Measurements from ENCODE around the gene KIF22.
"Not testable (repeated sequence)": the region's sequence is repeated elsewhere in the genome, so short reads cannot be mapped to it uniquely, and the experiment has no call there.

The KIF22 gene

DNA sequence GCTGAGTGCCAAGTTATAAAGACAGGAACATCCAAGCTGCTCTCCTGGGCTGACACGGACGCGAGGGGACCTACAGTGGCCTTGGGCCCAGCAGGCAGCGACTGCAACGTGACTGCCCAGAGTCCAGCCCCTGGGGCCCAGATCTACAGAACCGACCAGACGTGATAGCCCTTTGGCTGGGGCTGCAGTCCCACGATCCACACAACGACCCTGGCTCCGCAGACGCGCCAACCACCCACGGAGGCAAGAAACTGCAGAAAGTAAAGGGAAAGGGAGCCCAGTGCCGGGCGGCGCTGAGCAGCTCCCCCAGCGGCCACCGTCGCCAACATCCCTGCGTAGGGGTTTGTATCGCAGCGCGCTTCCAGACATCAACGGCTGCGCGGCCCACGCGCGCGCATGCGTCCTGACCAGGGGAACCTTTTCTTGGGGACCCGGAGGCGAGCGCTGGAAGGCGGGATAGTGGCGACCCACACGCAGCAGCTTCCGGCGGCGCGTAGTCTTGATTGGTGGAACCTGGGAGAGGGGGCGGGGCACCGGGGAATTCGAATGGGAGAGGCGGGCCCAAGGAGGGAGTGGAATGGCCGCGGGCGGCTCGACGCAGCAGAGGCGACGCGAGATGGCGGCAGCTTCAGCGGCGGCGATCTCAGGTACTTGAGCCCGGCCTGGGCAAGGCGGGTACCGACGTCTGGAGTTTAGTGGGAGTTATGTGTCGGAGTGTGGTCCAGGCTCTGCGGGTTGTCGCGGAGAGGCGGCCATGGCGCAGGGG is at the start of gene KIF22:
Gene KIF22, plus strand, starts transcription at position 569 of the 766 bp plus-strand sequence. Its CDS starts 9 bp downstream, at position 578.
- Histone ChIP-seq H3K36me3 (ENCODE audit: control insufficient read depth, insufficient read depth, low read length) (peaks cover 5% of the 10 kb centered on the region), H3K9me3 (ENCODE audit: control insufficient read depth, insufficient read depth, low read length) (no peaks in the 10 kb centered on the region), H3K9ac (ENCODE audit: low read depth, low read length) (peak within 1 kb of the TSS; percentile 99), H3K4me3 (ENCODE audit: low read depth, low read length) (peak within 1 kb of the TSS; percentile 98), H3K27me3 (ENCODE audit: control insufficient read depth, insufficient read depth, low read length) (peaks cover 3% of the 10 kb centered on the region), H3K4me1 (ENCODE audit: control insufficient read depth, insufficient read depth, low read length) (peaks cover 11% of the 10 kb centered on the region)

DNA sequence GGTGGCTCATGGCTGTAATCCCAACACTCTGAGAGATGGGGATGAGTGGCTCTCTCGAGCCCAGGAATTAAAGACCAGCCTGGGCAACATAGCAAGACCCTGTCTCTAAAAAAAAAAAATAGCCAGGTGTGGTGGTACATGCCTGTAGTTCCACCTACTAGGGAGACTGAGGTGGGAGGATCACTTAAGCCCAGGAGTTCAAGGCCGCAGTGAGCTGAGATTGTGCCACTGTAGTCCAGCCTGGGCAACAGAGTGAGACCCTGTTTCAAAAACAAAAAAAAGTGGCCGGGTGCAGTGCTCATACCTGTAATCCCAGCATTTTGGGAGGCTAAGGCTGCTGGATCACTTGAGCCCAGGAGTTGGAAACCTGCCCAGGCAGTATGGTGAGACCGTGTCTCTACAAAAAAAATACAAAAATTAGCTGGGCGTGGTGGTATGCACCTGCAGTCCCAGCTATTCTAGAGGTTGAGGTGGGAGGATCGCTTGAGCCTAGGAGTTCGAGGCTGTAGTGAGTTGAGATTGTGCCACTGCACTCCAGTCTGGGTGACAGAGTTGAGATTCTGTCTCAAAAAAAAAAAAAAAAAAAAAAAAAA is 47.8 kb upstream of the KIF22 start:
- Histone ChIP-seq H3K4me1 (ENCODE audit: control insufficient read depth, insufficient read depth, low read length) (no peaks in the 10 kb centered on the region), H3K9me3 (ENCODE audit: control insufficient read depth, insufficient read depth, low read length) (no peaks in the 10 kb centered on the region), H3K27me3 (ENCODE audit: control insufficient read depth, insufficient read depth, low read length) (no peaks in the 10 kb centered on the region), H3K9ac (ENCODE audit: low read depth, low read length) (no peak overlapping the region), H3K36me3 (ENCODE audit: control insufficient read depth, insufficient read depth, low read length) (no peaks in the 10 kb centered on the region), H3K4me3 (ENCODE audit: low read depth, low read length) (no peak overlapping the region)

DNA sequence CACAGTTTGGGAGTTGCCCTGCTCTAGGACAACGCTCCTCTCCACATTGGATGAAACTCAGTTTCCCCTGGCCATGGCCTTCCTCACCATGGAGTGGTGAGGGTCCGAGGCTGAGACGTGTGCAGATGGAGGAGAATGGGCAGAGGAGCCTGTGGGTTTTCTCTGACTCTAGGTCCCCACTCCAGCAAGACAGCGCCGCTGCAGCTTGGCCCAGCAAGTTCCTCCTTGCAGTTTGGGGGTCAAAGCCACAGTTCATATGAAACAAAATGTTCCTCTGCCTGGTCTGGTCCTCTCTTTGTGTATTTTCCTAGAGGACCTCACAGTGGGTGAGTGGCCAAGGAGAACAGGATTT is 47.1 kb upstream of the KIF22 start:
- H3K9me3 ChIP-seq (ENCODE audit: control insufficient read depth, insufficient read depth, low read length) = no peaks in the 10 kb centered on the region
- H3K36me3 ChIP-seq (ENCODE audit: control insufficient read depth, insufficient read depth, low read length) = no peaks in the 10 kb centered on the region
- no peak overlapping the region for H3K4me3 ChIP-seq (ENCODE audit: low read depth, low read length)
- no peaks in the 10 kb centered on the region for H3K27me3 ChIP-seq (ENCODE audit: control insufficient read depth, insufficient read depth, low read length)
- no peaks in the 10 kb centered on the region for H3K4me1 ChIP-seq (ENCODE audit: control insufficient read depth, insufficient read depth, low read length)
- no peak overlapping the region for H3K9ac ChIP-seq (ENCODE audit: low read depth, low read length)

DNA sequence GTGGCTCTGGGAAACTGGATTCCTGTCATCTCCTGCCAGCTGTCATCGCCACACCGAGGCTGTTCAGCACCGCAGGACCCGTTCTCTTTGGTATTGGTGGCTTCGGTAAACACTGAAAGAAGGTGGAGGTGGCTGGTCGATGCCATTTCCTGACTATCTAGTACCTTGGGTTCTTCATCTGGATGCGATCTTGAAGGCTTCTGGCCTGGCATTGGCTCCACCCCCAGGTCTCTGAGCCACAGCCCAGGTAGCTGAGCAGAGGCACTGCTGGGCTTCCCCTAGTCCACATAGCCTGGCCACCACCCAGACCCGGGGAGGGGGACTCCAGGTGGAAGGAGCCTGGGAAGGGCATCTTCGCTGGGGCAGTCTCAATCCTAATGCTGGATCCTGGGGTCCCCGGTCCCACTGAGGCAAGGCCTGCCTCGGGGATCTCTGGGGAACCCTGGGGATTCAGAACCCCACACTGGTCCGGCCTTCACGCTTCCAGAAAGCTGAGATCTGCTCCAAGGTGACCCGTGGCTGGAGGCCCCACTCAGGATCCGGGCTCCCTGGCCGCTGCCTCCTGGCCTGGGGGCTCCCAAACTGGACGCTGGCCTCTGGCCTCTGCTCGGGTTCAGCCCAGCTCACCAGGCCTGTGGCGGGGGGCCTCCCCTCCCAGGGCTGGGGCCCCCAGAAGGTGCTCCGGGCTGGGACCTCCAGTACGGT is 46.6 kb upstream of the KIF22 start:
- Histone ChIP-seq H3K4me3 (ENCODE audit: low read depth, low read length) (no peak overlapping the region), H3K9ac (ENCODE audit: low read depth, low read length) (no peak overlapping the region), H3K4me1 (ENCODE audit: control insufficient read depth, insufficient read depth, low read length) (no peaks in the 10 kb centered on the region)

DNA sequence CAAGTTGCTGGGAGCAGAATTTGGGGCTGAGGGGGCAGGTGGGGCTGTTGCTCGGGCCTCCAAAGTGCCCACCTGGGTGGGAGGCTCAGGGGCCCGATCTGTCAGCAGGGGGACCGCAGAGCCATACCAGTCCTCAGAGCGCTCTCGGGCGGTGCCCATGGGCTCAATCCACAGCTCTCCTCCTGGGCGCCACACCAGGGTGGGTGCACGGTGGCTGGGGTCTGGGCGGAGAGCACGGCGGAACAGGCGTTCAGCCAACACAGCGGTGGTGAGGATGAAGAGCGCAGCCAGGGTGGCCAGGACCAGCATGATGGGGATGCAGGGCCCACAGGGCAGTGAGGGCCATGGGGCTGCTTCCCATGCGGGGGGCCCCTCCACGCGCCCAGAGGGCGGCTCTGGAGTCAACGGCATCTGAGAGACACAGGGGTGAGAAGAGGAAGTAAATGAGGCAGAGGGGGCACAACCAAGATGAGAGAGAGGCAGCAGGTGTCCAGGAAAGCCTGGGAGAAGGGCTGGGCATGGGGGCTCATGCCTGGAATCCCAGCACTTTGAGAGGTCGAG is 45.9 kb upstream of the KIF22 start:
- Histone ChIP-seq H3K27me3 (ENCODE audit: control insufficient read depth, insufficient read depth, low read length) (no peaks in the 10 kb centered on the region), H3K36me3 (ENCODE audit: control insufficient read depth, insufficient read depth, low read length) (no peaks in the 10 kb centered on the region), H3K4me1 (ENCODE audit: control insufficient read depth, insufficient read depth, low read length) (no peaks in the 10 kb centered on the region), H3K4me3 (ENCODE audit: low read depth, low read length) (no peak overlapping the region), H3K9ac (ENCODE audit: low read depth, low read length) (no peak overlapping the region), H3K9me3 (ENCODE audit: control insufficient read depth, insufficient read depth, low read length) (no peaks in the 10 kb centered on the region)

More for the DNA sequence above, 46.6 kb upstream of the KIF22 start:
- Histone ChIP-seq H3K9me3 (ENCODE audit: control insufficient read depth, insufficient read depth, low read length) (no peaks in the 10 kb centered on the region), H3K27me3 (ENCODE audit: control insufficient read depth, insufficient read depth, low read length) (no peaks in the 10 kb centered on the region), H3K36me3 (ENCODE audit: control insufficient read depth, insufficient read depth, low read length) (no peaks in the 10 kb centered on the region)

DNA sequence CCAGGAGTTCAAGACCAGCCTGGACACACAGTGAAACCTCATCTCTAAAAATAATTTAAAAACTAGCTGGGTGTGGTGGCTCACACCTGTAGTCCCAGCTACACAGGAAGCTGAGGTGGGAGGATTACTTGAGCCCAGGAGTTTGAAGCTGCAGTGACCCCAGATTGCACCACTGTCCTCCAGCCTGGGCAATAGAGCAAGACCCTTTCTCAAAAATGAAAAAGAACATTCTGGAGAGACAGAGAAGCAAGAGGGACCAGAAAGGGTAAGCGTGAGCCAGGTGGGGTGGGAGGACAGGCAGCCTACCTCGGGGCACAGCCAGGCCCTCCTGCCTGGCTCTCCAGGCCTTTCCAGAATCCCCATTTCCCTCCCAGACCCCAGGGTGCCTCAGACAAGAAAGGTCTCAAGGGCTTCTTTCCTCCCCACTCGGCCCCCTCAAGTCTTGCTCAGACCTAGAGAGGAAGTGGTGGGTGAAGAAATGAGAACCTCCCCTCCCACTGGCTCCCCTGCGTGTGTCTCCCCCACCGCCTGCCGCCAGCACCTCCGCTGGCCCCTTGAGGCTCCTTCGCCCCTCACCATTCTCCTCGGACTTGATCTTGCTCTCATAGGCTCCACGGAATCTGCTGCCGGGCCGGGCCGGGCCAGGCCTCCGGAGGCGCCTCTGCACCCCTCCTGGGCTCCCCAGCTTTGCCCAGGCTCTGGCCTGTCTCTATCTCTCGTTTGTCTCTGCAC is 45.3 kb upstream of the KIF22 start:
- Histone ChIP-seq H3K27me3 (ENCODE audit: control insufficient read depth, insufficient read depth, low read length) (no peaks in the 10 kb centered on the region), H3K4me1 (ENCODE audit: control insufficient read depth, insufficient read depth, low read length) (no peaks in the 10 kb centered on the region), H3K4me3 (ENCODE audit: low read depth, low read length) (no peak overlapping the region), H3K36me3 (ENCODE audit: control insufficient read depth, insufficient read depth, low read length) (no peaks in the 10 kb centered on the region), H3K9ac (ENCODE audit: low read depth, low read length) (no peak overlapping the region), H3K9me3 (ENCODE audit: control insufficient read depth, insufficient read depth, low read length) (no peaks in the 10 kb centered on the region)

DNA sequence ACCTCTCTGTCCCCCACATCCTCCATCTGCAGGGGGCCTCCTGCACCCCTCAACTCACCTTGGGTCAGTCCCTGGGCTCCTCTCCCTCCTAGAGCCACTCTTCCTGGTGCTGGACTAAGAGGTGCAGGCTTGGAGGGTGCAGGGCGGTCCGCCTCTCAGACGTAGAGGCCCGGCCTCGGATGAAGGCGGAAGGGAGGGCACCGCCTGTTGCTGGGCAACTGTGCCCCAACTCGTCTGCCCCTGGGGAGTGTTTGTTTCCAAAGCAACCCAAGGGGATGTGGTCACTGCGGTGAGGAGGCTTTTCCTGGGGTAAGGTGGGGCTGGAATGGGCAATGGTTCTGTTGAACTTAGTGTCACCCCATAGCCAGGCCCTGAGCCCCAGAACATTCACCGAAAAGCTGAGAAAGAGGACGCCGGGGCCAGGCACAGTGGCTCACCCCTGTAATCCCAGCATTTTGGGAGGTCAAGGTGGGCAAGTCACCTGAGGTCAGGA is 44.7 kb upstream of the KIF22 start, which contains the start of gene C16orf54:
Gene C16orf54, minus strand, starts transcription at position 138 of the 493 bp plus-strand sequence. CDS start 1,039 bp downstream, outside the sequence.
- H3K4me1 ChIP-seq (ENCODE audit: control insufficient read depth, insufficient read depth, low read length) = no peaks in the 10 kb centered on the region
- no peak within 1 kb of the TSS for H3K4me3 ChIP-seq (ENCODE audit: low read depth, low read length)
- H3K9me3 ChIP-seq (ENCODE audit: control insufficient read depth, insufficient read depth, low read length) = no peaks in the 10 kb centered on the region
- no peaks in the 10 kb centered on the region for H3K36me3 ChIP-seq (ENCODE audit: control insufficient read depth, insufficient read depth, low read length)
- H3K9ac ChIP-seq (ENCODE audit: low read depth, low read length) = no peak within 1 kb of the TSS
- H3K27me3 ChIP-seq (ENCODE audit: control insufficient read depth, insufficient read depth, low read length) = no peaks in the 10 kb centered on the region

DNA sequence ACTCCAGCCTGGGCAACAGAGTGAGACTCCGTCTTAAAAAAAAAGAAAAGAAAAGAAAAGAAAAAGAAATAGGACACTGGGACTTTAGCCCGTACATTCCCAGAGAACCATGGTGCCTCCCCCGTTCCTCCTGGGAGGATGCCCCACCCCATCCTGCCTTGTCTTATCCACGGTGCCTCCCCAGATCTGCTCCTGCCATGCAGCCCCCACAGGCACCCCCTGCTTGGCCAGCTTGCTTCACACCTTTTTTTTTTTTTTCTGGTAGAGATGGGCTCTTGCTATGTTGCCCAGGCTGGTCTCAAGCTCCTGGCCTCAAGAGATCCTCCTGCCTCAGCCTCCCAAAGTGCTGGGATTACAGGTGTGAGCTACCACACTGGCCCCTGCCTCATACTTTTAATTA is 44.0 kb upstream of the KIF22 start:
- not testable (repeated sequence) for H3K9ac ChIP-seq (ENCODE audit: low read depth, low read length); H3K27me3 ChIP-seq (ENCODE audit: control insufficient read depth, insufficient read depth, low read length); H3K4me3 ChIP-seq (ENCODE audit: low read depth, low read length)

DNA sequence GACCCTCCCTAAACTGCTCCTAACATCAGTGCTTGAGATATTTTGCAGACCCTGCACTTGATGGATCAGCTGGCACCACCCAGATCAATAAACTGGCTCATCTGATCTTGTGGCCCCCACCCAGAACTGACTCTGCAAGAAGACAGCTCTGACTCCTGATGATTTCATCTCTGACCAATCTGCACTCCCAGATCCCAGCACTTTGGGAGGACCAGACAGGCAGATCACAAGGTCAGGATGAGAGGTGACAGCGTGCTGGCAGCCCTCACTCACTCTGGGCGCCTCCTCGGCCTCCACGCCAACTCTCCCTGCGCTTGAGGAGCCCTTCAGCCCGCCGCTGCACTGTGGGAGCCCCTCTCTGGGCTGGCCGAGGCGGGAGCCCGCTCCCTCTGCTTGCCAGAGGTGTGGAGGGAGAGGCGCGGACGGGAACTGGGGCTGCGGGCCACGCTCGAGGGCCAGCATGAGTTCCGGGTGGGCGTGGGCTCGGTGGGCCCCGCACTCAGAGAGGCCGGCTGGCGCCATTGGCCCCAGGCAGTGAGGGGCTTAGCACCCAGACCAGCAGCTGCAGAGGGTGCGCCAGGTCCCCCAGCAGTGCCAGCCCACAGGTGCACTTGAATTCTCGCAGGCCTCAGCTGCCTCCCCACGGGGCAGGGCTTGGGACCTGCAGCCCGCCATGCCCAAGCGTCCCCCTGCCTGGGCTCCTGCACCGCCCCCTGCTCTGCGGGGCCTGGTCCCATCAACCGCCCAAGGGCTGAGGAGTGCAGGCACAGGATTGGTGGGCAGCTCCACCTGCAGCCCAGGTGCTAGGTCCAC is 42.4 kb upstream of the KIF22 start:
- Histone ChIP-seq H3K4me1 (ENCODE audit: control insufficient read depth, insufficient read depth, low read length) (no peaks in the 10 kb centered on the region), H3K27me3 (ENCODE audit: control insufficient read depth, insufficient read depth, low read length) (no peaks in the 10 kb centered on the region), H3K9ac (ENCODE audit: low read depth, low read length) (no peak overlapping the region), H3K9me3 (ENCODE audit: control insufficient read depth, insufficient read depth, low read length) (no peaks in the 10 kb centered on the region), H3K4me3 (ENCODE audit: low read depth, low read length) (no peak overlapping the region), H3K36me3 (ENCODE audit: control insufficient read depth, insufficient read depth, low read length) (no peaks in the 10 kb centered on the region)

More for the DNA sequence above, 44.0 kb upstream of the KIF22 start:
- not testable (repeated sequence) for H3K4me1 ChIP-seq (ENCODE audit: control insufficient read depth, insufficient read depth, low read length); H3K36me3 ChIP-seq (ENCODE audit: control insufficient read depth, insufficient read depth, low read length); H3K9me3 ChIP-seq (ENCODE audit: control insufficient read depth, insufficient read depth, low read length)

DNA sequence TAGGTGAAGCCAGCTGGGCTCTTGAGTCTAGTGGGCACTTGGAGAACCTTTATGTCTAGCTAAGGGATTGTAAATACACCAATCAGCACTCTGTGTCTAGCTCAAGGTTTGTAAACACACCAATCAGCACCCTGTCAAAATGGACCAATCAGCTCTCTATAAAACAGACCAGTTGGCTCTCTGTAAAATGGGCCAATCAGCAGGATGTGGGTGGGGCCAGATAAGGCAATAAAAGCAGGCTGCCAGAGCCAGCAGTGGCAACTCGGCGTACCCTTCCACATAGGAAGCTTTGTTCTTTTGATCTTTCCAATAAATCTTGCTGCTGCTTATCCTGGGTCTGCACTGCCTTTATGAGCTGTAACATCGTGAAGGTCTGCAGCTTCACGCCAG is 41.8 kb upstream of the KIF22 start:
- H3K4me1 ChIP-seq (ENCODE audit: control insufficient read depth, insufficient read depth, low read length); H3K9me3 ChIP-seq (ENCODE audit: control insufficient read depth, insufficient read depth, low read length); H3K9ac ChIP-seq (ENCODE audit: low read depth, low read length); H3K36me3 ChIP-seq (ENCODE audit: control insufficient read depth, insufficient read depth, low read length); H3K27me3 ChIP-seq (ENCODE audit: control insufficient read depth, insufficient read depth, low read length); H3K4me3 ChIP-seq (ENCODE audit: low read depth, low read length): not testable (repeated sequence)
